ENCODE measurements around the gene HERC2. TPM values are rescaled to one million over a fixed set of nuclear protein-coding genes. Genes with fewer than 3 reads are reported as not detected.
A peak's percentile ranks its signal among the peaks of the same experiment; 100 is the strongest.

Gene HERC2
- total and polyA plus RNA-seq, 2 experiments from 2014 or later = 37.7 to 64.4 TPM

DNA sequence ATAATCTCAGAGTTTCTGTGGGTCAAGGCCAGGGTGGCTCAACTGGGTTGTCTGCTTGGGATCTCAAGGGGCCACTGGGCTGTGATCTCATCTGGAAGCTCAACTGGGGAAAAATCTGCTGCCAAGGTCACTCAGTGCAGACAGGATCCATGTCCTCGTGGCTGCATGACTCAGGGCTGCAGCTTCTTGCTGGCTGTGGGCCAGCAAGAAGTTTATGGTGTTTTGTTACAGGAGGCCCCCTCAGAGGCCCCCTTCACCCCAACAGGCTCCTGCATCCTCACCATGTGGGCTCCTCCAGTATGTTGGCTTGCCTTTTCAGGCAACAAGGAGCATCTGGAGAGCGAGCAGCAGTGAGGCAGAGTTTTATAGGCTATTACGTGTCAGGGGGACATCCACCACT is 237.4 kb downstream of the HERC2 start:
- H3K9me3 ChIP-seq (ENCODE audit: low read depth) = no peaks in the 10 kb centered on the region
- H3K27me3 ChIP-seq = no peaks in the 10 kb centered on the region
- H3K4me1 ChIP-seq (ENCODE audit: low read depth) = no peaks in the 10 kb centered on the region
- TF ChIP-seq, protein P1, sequence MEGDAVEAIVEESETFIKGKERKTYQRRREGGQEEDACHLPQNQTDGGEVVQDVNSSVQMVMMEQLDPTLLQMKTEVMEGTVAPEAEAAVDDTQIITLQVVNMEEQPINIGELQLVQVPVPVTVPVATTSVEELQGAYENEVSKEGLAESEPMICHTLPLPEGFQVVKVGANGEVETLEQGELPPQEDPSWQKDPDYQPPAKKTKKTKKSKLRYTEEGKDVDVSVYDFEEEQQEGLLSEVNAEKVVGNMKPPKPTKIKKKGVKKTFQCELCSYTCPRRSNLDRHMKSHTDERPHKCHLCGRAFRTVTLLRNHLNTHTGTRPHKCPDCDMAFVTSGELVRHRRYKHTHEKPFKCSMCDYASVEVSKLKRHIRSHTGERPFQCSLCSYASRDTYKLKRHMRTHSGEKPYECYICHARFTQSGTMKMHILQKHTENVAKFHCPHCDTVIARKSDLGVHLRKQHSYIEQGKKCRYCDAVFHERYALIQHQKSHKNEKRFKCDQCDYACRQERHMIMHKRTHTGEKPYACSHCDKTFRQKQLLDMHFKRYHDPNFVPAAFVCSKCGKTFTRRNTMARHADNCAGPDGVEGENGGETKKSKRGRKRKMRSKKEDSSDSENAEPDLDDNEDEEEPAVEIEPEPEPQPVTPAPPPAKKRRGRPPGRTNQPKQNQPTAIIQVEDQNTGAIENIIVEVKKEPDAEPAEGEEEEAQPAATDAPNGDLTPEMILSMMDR (IDR thresholded peaks at IDR 0.05; ENCODE audit: low read depth, low read length) = no peak
- no peak for DNase-seq (ENCODE audit: low read depth in 1 of 2, low spot score in 1 of 2)
- H3K36me3 ChIP-seq = no peaks in the 10 kb centered on the region
- no peak overlapping the region for H3K4me3 ChIP-seq
- H3K27ac ChIP-seq = no peak overlapping the region

DNA sequence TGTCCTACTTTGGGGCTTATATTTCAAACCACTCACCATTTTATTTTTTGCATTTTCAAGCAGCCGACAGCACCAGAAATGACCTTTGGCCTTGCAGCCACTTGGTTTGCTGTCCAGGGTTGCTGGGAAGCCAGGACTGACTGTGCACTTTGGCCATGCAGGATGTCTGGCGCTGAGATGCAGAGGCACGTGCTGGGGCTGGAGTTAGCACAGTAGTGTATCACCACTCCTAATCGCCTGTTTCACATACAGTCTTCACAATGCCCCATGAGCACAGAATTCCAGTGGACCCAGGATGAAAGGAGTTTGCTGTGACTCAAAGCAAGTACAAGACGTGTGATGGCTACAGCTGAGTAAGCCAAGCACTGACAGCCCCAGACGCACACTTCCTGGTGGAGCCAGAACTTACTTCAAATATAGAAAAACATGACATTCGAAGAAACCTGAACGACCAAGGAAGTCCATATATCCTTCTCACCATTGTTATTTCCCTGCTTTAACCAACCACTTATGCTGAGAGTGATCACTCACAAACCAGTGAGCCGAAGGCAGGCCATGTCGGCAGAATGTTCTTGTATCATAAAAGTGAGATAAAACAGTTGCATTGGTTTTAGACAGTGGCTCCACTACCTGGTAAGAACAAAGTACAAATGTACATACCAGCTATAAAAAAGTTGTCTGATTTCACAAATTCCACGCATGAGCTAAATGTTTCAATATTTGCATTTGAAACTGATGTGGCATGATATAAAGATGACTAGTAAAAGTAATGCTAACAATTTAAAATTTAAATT is 238.9 kb downstream of the HERC2 start:
- no peaks in the 10 kb centered on the region for H3K27me3 ChIP-seq

DNA sequence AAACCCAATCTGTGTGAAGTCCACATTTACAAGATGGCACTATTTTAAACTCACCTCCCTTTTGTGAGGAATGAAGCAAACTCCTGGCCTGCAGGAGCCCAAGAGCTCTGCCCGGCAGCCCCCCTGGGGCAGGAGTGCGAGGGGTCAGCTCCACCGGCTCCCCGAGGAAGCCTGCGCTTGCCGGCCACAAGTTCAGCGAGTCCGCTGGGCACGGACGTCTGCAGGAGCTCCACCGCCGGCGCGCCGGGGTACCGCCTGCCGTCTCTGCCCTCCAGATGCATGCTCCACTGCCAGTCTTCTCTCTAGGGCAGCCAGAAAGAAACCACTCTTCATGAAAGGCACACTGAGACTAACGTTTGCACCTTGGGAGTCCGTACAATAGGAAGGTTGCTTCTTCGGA is 240.4 kb downstream of the HERC2 start:
- DNase-seq (ENCODE audit: low read depth in 1 of 2, low spot score in 1 of 2) = no peak
- TF ChIP-seq, protein P1 (IDR thresholded peaks at IDR 0.05; ENCODE audit: low read depth, low read length) = no peak
- H3K36me3 ChIP-seq = no peaks in the 10 kb centered on the region

More for the DNA sequence above, 238.9 kb downstream of the HERC2 start:
- peak in 1 of 2 donors; percentile 18 for DNase-seq (ENCODE audit: low read depth in 1 of 2, low spot score in 1 of 2)
- no peaks in the 10 kb centered on the region for H3K36me3 ChIP-seq
- H3K27ac ChIP-seq = no peak overlapping the region
- TF ChIP-seq, protein P1 (IDR thresholded peaks at IDR 0.05; ENCODE audit: low read depth, low read length) = no peak
- no peaks in the 10 kb centered on the region for H3K9me3 ChIP-seq (ENCODE audit: low read depth)
- H3K4me1 ChIP-seq (ENCODE audit: low read depth) = no peaks in the 10 kb centered on the region
- H3K4me3 ChIP-seq = no peak overlapping the region

DNA sequence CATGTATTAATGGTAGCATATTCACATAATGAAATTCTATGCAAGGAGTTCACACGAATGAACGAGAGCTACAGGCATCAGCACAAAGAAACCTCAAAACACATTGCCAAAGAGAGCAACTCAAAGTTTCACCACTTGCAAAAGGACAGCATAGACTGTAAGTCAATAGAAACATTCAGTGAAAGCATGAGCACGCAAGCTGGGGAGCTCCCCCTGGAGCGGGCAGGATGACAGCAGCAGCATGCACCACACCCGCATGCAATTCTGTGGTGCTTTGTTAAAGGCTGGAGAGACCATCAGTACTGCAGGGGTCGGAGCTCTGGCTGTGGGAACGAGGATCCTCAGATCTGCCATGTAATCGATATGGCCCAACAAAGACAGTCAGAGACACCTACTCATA is 241.6 kb downstream of the HERC2 start:
- Histone ChIP-seq H3K27ac (no peak overlapping the region), H3K4me1 (ENCODE audit: low read depth) (no peaks in the 10 kb centered on the region), H3K27me3 (no peaks in the 10 kb centered on the region), H3K36me3 (no peaks in the 10 kb centered on the region), H3K4me3 (no peak overlapping the region), H3K9me3 (ENCODE audit: low read depth) (no peaks in the 10 kb centered on the region)
- TF ChIP-seq, protein P1 (IDR thresholded peaks at IDR 0.05; ENCODE audit: low read depth, low read length) = no peak
- no peak for DNase-seq (ENCODE audit: low read depth in 1 of 2, low spot score in 1 of 2)

More for the DNA sequence above, 240.4 kb downstream of the HERC2 start:
- Histone ChIP-seq H3K27me3 (no peaks in the 10 kb centered on the region), H3K4me3 (no peak overlapping the region), H3K9me3 (ENCODE audit: low read depth) (no peaks in the 10 kb centered on the region), H3K4me1 (ENCODE audit: low read depth) (no peaks in the 10 kb centered on the region), H3K27ac (no peak overlapping the region)

DNA sequence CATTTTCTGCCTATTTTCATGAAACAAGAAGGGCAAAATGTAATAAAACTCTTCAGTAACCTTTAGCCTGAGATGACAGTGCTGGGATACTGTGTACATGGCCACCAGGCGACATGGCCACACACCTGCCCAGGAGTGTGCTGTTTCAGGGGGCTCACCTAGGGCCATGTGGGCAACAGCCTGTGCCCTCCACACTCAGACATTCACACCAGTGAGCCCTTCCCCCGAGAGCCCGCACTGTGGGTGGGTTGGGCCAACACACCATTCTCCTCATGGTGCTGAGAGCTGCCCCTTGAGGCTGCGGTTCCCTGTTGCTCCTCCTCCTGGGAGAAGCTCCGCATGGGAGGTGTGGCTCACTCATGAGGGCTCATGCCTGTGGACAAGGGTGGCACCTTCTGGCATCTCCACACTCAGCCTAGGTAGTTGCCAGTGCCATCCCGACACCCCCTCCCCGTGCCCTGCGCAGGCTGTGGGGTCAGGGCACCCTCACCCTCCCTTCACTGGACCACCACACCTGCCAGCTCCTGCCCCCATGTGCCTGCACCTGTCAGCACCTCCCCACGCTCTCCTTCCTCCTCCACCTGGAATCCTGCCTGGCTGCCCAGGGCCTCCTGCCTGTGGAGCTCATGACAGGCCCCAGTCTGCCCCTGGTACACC is 242.5 kb downstream of the HERC2 start:
- Histone ChIP-seq H3K27ac (no peak overlapping the region), H3K4me1 (ENCODE audit: low read depth) (no peaks in the 10 kb centered on the region), H3K9me3 (ENCODE audit: low read depth) (no peaks in the 10 kb centered on the region), H3K36me3 (no peaks in the 10 kb centered on the region), H3K4me3 (no peak overlapping the region), H3K27me3 (no peaks in the 10 kb centered on the region)
- TF ChIP-seq, protein P1 (IDR thresholded peaks at IDR 0.05; ENCODE audit: low read depth, low read length) = no peak
- no peak for DNase-seq (ENCODE audit: low read depth in 1 of 2, low spot score in 1 of 2)

All from cardiac muscle cell (in vitro differentiated cells and primary cell).